Measurements from ENCODE around the gene UNKL.

The UNKL gene

DNA sequence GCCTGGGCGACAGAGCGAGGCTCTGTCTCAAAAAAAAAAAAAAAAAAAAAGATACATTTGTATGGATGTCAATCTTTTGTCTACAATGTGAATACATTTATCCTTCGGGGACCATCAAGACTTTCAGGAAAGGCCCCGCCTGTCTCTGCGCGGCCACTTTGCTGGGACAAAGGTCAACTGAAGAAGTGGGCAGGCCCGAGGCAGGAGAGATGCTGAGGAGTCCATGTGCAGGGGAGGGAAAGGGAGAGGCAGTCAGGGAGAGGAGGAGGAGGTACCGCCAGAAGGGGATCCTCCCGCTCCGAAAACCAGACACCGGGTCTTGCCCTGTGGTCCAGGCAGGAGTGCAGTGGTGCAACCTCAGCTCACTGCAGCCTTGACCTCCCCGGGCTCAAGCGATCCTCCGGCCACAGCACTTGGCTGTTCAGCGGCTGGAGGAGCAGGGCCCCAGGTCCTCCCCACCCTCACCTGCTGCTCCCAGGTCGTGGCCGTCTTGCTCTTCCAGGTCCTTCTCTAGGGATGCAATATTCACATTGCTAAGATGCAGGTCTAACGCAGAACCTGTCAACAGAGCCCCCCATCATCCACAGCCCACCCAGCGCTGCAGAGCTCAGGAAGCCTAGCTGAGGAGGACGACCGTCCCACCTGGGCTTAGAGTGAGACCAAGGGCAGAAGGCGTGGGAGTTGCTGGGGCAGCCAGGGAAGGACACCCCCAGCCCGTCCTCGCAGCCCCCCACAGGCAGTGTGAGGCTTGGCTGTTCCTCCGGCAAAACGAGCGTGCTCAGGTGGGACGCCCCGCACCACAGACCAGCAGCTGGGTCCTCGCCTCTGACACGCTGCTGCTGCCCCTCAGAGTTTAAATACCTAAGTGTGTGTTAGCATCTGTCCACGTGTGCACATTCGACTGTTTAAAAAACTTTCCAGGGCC lies 43.2 kb downstream of the UNKL start:
- no peaks in the 10 kb centered on the region for H3K36me3 ChIP-seq (ENCODE audit: low read length)
- no peaks in the 10 kb centered on the region for H4K20me1 ChIP-seq (ENCODE audit: low read depth, low read length)

DNA sequence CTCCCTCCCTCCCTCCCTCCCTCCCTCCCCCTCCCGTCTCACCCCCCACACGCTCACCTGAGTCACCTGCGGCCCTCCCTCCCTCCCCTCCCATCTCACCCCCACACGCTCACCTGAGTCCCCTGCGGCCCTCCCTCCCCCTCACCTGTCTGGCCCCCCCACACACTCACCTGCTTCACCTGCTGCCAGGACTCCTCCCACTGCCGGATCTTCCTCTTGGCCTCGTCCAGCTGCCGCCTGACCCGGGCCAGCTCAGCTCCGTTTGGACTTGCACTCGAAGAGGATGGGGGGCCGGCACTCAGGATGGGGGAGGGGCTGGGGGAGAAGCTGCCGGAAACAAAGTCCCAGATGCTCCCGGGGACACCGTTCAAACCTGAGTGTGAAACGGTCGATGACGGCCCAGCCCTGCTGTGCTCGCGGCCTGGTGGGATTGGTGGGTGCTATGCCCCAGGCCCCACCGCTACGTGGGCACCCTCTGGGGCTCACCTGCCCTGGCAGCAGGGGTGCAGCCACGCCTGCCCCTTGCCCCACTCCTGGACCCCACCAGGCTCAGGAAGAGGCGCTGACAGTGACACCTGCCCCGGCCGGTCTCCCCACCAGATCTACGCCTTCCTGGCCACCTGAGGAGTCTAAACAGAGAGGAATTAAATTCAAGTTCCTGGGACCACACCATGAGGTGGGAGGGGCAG lies 46.9 kb downstream of the UNKL start:
- no peak overlapping the region for H3K9ac ChIP-seq (ENCODE audit: low read length)
- H3K36me3 ChIP-seq (ENCODE audit: low read length) = no peaks in the 10 kb centered on the region
- no peaks in the 10 kb centered on the region for H3K27me3 ChIP-seq (ENCODE audit: low read length)
- H3K27ac ChIP-seq (ENCODE audit: low read depth, low read length) = no peak overlapping the region
- H2AFZ ChIP-seq (ENCODE audit: low read depth, low read length, severe bottlenecking) = no peak overlapping the region
- TF ChIP-seq, protein P1, sequence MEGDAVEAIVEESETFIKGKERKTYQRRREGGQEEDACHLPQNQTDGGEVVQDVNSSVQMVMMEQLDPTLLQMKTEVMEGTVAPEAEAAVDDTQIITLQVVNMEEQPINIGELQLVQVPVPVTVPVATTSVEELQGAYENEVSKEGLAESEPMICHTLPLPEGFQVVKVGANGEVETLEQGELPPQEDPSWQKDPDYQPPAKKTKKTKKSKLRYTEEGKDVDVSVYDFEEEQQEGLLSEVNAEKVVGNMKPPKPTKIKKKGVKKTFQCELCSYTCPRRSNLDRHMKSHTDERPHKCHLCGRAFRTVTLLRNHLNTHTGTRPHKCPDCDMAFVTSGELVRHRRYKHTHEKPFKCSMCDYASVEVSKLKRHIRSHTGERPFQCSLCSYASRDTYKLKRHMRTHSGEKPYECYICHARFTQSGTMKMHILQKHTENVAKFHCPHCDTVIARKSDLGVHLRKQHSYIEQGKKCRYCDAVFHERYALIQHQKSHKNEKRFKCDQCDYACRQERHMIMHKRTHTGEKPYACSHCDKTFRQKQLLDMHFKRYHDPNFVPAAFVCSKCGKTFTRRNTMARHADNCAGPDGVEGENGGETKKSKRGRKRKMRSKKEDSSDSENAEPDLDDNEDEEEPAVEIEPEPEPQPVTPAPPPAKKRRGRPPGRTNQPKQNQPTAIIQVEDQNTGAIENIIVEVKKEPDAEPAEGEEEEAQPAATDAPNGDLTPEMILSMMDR (IDR thresholded peaks at IDR 0.05; ENCODE audit: insufficient read depth, low read length, poor library complexity, severe bottlenecking) = no peak
- no peak for TF ChIP-seq EZH2phosphoT487 (conservative IDR thresholded peaks at IDR 0.05; ENCODE audit: low read length)
- H3K9me2 ChIP-seq (replicated peaks; ENCODE audit: insufficient read depth, low read length) = no peaks in the 10 kb centered on the region
- no peaks in the 10 kb centered on the region for H3K79me2 ChIP-seq (ENCODE audit: insufficient read depth, low read length)
- H3F3A ChIP-seq (ENCODE audit: insufficient read depth) = no peaks in the 10 kb centered on the region; the same call in 1 of the 2 replicates
- no peaks in the 10 kb centered on the region for H4K20me1 ChIP-seq (ENCODE audit: low read depth, low read length)
- no peak overlapping the region for H3K4me3 ChIP-seq (ENCODE audit: insufficient read depth, low read length, poor library complexity, severe bottlenecking)
- H3K4me2 ChIP-seq (ENCODE audit: low read depth, low read length, poor library complexity, severe bottlenecking) = no peak overlapping the region
- H3K9me3 ChIP-seq (ENCODE audit: insufficient read depth, low read length) = no peaks in the 10 kb centered on the region

More for the DNA sequence above, 43.2 kb downstream of the UNKL start:
- TF ChIP-seq, protein P1 (IDR thresholded peaks at IDR 0.05; ENCODE audit: insufficient read depth, low read length, poor library complexity, severe bottlenecking) = no peak
- no peak for TF ChIP-seq EZH2phosphoT487 (conservative IDR thresholded peaks at IDR 0.05; ENCODE audit: low read length)
- Histone ChIP-seq H2AFZ (ENCODE audit: low read depth, low read length, severe bottlenecking) (no peak overlapping the region), H3F3A (ENCODE audit: insufficient read depth) (no peaks in the 10 kb centered on the region), H3K4me2 (ENCODE audit: low read depth, low read length, poor library complexity, severe bottlenecking) (no peak overlapping the region), H3K9me2 (replicated peaks; ENCODE audit: insufficient read depth, low read length) (no peaks in the 10 kb centered on the region), H3K9me3 (ENCODE audit: insufficient read depth, low read length) (no peaks in the 10 kb centered on the region), H3K9ac (ENCODE audit: low read length) (no peak overlapping the region), H3K27ac (ENCODE audit: low read depth, low read length) (no peak overlapping the region), H3K27me3 (ENCODE audit: low read length) (no peaks in the 10 kb centered on the region), H3K4me3 (ENCODE audit: insufficient read depth, low read length, poor library complexity, severe bottlenecking) (no peak overlapping the region), H3K79me2 (ENCODE audit: insufficient read depth, low read length) (no peaks in the 10 kb centered on the region)

DNA sequence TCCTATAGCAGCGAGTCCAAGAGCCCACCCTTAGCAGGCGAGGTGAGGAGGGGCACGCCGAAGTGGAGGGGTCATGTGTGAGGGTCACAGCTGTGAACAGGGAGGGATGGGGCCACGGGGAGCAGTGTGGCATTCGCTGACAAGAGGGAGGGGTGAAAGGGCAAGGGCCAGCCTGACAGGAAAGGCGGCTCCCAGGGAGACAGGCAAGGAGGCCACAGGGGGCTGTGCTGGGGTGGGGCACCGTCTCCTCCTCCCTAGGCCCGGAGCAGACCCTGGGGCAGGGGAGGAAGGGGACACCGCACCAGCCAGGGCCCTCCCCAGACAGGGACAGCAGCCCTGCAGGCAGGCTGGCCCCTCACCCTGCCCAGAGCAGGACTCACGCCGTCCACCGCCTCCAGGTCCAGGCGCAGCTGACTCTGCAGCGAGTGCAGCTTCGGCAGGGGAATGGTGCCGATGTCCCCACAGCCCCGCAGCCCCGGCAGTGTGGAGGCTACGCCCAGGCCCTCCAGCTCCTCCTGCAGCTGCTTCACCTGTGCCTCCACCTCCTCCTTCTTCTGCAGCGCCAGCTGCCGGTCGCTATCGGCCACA lies 47.7 kb downstream of the UNKL start:
- Histone ChIP-seq H3K79me2 (ENCODE audit: insufficient read depth, low read length) (no peaks in the 10 kb centered on the region), H3K36me3 (ENCODE audit: low read length) (no peaks in the 10 kb centered on the region), H3K4me2 (ENCODE audit: low read depth, low read length, poor library complexity, severe bottlenecking) (no peak overlapping the region), H2AFZ (ENCODE audit: low read depth, low read length, severe bottlenecking) (no peak overlapping the region), H3K9me3 (ENCODE audit: insufficient read depth, low read length) (no peaks in the 10 kb centered on the region), H3K27ac (ENCODE audit: low read depth, low read length) (no peak overlapping the region), H3K9ac (ENCODE audit: low read length) (no peak overlapping the region), H3K4me3 (ENCODE audit: insufficient read depth, low read length, poor library complexity, severe bottlenecking) (no peak overlapping the region), H3K27me3 (ENCODE audit: low read length) (no peaks in the 10 kb centered on the region), H3K9me2 (replicated peaks; ENCODE audit: insufficient read depth, low read length) (no peaks in the 10 kb centered on the region), H3F3A (ENCODE audit: insufficient read depth) (no peaks in the 10 kb centered on the region; the same call in 1 of the 2 replicates), H4K20me1 (ENCODE audit: low read depth, low read length) (no peaks in the 10 kb centered on the region)
- TF ChIP-seq, protein P1 (IDR thresholded peaks at IDR 0.05; ENCODE audit: insufficient read depth, low read length, poor library complexity, severe bottlenecking) = no peak
- no peak for TF ChIP-seq EZH2phosphoT487 (conservative IDR thresholded peaks at IDR 0.05; ENCODE audit: low read length)
